HG02884 (cell line): ENCODE measurements around the gene LPCAT1.
"Not testable (repeated sequence)": the region's sequence is repeated elsewhere in the genome, so short reads cannot be mapped to it uniquely, and the experiment has no call there.

Source experiments
- ATAC-seq: cut with Tn5 transposase; IDR thresholded peaks from one replicate; pipeline ENCODE4 v1.9.1; 2021; ENCODE audit warnings: mild to moderate bottlenecking, moderate library complexity; ENCODE audit not compliant: unreplicated experiment

Gene LPCAT1

DNA sequence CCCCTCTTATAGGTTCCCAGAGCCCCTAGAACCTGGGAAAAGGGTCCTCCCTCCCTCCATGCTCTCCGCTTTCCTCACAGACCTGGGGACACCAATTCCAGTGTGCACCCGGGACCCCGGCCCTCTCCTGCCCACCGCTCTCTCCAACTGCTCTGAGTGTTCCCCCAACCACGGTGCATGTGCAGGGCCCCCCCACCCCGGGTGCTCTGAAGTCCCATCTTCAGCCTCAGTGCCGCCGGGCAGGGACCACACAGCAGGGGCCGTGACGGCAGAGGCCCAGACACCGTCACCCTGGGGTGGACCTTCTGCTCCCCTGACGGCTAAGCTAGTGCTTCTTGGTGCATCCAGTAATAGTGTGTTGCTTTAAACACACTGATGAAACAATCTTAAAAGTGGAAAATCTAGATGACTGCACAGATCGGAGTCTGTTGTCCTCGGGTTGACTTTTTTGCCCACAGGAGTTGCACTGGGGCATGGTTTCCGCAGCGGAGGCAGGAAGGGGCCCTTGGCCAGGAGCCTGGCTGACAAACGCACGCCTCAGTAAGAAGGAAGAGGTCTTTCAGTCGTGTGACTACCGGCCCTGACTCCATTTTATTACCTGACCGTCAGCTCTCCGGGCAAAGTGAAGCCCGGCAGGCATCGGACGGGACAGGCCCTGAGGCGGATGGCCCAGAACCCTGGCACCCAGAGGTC, 42.3 kb downstream of the LPCAT1 start:
- no peak for ATAC-seq

DNA sequence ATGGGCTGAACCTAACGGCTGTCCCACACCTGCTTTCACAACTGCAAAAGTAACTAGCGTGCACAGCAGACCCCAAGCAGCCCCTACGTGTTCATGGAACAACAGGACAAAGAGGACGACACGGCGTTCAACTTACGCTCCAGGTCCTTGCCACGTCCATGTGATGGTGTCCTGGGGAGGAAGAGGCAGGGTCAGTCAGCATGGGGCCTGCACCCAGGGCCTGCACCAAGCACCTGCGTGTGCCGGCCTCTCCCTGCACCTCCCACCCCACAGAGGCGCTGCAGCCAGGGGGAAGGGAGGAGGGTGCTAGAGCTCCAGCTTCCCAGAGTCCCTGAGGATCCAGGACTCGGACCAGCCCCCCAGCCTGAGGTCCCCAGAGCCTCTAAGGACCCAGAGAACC, 43.0 kb downstream of the LPCAT1 start:
- no peak for ATAC-seq

DNA sequence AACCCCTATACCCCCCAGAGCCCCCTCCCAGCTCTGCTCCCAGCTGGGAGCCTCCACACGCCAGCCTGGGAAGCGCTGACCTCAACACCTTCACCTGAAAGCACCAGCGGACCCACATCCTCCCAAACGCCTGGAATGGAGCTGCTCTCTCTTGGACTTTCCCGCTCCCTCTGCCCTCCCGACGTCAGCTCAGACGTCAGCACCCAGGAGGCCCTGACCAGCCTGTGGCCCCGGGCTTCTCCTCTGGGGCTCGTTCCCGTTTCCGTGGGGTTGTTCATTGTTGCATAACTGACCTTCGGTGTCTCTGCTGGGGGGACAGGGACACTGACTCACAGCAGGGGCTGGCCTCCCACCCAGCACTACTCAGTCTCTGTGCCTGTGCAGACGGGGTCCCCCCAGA, 43.5 kb downstream of the LPCAT1 start:
- no peak for ATAC-seq

DNA sequence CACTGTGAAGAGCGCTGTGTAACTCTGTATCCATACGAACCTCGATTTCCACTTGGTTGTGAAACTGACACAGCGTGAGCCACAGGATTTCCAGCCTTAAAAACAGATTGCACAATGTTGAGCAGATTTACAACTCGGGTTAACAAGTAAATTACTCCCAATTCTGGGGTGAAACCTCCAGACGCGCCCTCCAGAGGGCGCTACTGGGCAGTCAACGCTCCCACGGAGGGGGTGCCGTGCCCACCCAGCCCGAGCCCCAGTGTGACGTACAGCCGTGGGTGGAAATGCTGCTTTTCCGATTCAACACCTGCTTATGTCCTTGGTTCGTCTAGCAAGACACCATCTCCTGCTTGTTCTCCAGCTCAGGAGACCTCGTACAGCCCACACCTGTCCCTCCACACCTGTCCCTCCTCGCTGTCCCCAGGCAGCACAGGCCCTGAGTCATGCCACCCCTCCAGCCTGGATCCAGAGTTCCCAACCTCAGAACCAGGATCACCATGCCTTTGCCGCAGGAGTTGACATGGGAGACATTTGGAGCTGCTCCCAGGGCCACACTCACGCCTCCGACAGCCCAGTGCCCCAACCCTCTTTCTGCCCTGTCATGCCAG, 44.1 kb downstream of the LPCAT1 start:
- no peak for ATAC-seq

DNA sequence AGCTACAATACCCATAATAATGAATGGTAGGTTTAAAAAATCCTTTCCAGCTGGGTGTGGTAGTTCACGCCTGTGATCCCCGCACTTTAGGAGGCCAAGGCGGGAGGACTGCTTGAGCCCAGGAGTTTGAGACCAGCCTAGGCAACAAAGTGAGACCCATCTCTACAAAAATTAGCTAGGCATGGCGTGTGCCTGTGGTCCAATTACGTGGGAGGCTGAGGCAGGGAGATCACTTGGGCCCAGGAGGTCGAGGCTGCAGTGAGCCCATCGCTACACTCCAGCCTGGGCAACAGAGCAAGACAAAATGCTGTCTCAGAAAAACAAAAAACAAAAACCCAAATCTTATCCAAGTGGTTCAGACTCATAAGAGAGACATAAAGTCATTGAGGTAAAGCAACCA, 44.7 kb downstream of the LPCAT1 start:
- no peak for ATAC-seq

DNA sequence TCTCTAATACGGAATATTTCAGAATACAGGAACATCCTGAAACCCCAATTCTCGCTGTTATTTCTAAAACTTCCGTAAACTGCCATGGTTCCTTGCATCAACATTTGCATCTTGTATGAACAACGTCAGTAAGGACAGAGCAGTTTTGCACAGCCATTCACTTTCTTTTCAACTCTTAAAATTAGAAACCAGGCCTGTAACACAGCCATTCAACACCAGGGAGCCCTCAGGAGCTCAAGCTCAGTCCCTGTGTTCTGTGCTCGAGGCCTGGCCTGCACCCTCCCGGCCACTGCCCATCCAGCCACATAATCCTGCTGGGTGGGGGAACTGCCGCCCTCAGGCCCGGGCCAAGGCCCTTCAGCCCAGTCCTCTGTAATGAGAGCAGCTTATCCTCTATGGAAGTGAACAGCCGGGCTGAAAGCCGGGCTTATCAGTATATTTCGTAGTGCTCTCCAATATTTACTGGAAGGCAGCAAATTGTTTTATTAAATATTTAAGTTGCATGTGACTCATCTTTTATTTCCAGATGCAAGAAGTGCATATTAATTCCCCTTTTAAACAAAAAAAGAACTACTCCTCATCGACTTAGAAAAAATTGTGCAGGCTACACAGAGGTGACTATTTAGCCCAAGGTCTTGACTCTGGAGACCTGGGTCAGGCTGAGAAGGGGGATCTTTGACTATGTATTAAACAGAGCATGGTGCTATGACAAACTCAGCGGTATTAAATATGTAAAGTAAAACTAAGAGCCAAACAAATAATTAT, 45.3 kb downstream of the LPCAT1 start:
- no peak for ATAC-seq

DNA sequence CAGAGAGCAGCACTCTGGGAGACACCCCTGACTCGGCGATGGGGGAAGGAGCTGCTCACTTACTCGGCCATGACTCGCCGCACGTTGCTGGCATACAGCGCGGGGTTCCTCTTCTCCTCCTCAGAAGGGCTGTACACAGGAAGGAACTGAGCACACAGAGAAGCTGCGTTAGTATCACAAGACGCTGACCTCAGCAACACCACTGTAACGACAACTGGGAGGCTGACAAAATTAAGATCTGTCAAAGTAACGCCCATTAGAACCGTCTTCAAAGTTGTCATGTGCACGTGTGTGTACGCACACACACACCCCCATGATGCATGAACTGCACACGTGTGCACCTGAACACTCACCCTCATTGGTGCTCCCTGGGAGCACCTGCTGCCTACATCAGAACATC, 46.4 kb downstream of the LPCAT1 start:
- ATAC-seq = no peak

DNA sequence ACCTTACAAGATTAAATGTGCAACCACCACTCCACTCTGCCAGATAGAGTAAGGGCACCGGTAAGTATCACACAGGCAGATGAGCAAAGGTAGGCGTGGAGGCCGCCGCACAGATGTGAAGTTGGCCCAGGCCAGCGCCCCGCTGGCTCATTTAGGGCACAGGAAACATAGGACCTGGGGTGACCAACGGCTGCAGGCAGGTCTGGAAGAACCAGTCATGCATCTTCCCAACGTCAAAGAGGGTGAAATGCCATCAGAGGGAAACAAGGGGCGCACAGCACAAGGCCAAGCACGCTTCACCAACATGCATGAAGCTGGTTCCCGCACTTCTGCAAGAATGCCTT, 46.8 kb downstream of the LPCAT1 start:
- no peak for ATAC-seq

DNA sequence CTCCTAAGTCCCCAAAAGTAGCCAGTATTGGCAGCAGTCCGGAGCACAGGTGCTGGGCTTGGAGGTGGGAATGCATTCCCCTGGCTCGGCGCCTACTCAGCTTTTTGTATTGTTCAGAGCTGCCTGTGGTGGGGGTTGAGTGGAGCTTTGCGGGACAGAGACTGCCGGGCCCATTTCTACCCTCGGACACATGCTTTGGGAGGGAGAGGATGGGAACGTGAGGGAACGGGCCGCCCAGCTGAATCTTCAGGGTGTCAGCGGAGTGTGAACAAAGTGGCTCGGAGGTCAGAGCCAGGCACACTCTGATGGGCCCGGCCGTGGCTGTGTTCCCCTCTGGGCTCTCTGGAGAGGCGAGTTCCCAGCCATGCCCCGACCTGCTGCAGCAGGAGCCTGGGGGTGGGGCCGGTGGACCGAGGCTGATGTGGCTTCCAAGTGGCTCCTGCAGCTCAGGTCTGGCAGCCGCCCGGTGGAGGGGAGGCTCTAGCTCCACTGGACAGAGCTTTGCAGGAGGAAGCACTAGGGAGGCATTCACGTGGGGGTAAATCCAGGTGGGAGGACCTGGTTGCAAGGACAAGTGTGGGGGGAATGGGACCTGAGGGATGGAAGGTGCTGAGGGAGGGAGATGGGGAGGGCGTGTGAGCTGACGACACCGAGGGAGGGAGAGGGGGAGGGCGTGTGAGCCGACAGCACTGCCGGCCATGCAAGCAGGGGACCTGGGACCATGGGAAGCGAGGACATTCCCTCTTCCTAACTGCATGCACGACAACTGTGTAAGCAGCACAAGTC, 47.4 kb downstream of the LPCAT1 start:
- no peak for ATAC-seq

DNA sequence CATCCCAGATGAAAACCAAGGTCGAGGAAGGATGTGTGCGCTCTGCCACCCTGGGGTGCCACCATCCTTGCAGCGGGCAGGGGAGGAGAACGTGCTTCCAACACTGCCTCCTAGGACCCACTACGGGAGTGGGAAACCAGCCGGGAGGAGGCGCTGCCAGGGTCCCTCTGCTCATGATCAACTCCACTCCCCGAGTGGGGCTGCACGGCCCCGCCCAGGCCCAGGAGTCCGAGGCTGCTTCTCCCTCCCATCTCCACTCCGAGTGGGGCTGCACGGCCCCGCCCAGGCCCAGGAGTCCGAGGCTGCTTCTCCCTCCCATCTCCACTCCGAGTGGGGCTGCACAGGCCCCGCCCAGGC, 48.2 kb downstream of the LPCAT1 start:
- ATAC-seq = not testable (repeated sequence)

DNA sequence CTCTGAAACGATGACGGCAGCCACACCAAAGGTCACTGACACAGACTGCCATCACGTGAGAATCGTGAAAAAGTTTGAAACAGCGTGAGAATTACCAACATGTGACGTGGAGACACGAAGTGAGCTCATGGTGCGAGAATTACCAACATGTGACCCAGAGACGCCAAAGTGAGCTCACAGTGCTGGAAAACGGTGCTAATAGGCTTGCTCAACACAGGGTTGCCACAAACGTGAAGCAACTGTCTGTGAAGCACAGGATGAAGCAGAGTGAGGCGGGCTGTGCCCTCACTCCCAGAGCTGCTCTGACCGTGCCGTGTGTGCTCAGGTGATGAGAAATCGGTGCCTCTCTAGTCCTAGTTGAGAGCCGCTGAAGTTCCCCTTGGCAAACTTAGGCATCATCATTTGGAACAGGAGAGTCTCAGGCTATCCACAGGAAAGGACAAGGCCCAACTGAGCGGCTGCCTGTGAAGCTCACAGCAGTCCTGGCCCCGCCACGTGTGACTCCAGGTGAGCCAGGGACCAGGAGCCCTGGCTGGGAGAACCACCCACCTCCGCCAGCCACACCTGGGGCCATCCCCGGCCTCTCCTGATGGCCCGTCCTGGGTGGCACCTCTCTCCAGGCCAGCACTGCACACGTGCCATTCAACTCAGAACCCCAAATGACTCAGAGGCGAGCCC, 48.8 kb downstream of the LPCAT1 start:
- ATAC-seq = no peak

DNA sequence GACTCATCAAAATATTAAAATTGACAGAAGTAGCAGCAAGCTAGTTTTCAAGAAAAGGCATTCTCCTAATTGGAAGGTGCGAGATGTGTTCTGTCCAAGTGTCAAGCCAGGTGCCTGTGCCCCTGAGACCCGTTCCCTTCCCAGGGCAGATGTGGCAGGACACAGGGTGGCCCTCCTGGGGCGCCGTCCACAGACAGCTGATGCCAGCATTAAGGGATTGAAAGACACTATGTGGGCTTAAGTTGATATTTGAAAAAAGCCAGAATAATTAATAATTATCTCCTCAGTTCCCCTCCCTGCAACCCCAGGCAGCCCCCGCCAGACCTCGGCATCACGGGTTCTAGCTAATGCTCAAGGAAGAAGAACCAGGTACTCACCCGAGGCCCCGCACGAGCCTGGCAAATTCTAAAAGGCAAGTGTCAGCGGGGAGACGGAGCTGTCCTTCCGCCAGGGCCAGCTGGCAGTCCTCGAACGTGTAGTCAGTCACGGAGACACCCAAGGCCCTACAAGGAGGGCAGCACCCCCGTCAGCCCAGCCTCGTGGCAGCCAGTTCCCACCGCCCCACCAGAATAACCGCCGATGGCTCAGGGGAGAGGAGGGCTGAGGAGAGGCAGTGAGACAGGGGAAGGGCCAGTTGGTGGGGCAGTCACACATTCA, 49.4 kb downstream of the LPCAT1 start:
- no peak for ATAC-seq

DNA sequence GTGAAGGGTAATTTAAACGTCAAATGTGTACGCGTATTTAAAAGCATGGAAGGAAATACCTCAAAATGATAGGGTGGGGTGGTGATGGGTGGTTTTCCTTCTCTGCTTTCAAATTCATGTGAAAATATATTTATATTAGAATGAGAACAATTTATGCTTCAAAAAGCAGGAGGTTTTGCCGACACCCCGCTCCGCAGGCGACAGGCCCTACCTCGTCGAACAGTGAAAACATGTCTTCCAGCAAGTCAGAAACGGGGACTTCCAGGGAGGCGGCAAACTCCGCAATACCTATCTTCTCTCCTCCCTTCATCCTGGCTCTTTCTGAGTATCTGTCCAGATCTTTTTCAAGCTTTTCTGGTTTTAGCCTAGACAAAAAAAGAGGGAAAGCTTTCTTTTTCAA, 50.0 kb downstream of the LPCAT1 start:
- no peak for ATAC-seq

DNA sequence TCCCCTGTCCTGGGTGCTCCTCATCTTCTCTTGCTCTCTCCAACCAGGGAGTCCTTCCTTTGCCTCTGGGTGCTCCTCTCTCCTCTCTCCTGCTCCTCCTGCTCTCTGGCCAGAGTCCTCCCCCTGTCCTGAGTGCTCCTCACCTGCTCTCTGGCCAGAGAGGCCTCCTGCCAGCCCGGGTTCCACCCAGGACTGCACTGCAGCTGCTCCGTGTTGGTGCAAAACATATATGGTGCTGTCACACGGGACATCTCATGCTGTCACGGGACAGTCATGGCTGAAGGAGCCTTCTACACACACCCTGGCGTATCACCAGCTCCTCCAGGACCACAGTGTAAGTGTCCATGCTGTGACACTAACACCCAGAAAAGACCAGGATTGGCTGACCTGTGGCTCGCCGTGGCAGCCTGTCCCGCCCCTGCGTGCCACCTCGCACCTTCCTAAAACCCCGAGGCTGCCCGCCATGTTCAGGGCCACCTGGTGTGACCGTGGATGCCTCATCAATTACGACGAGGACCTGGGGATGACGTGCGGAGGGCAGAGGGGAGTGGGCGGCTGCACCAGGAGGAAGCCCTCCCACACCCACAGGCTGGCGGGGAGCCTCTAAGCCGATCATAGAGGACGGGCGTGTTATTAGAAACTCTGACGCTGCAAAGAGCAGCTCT, 50.7 kb downstream of the LPCAT1 start:
- no peak for ATAC-seq

DNA sequence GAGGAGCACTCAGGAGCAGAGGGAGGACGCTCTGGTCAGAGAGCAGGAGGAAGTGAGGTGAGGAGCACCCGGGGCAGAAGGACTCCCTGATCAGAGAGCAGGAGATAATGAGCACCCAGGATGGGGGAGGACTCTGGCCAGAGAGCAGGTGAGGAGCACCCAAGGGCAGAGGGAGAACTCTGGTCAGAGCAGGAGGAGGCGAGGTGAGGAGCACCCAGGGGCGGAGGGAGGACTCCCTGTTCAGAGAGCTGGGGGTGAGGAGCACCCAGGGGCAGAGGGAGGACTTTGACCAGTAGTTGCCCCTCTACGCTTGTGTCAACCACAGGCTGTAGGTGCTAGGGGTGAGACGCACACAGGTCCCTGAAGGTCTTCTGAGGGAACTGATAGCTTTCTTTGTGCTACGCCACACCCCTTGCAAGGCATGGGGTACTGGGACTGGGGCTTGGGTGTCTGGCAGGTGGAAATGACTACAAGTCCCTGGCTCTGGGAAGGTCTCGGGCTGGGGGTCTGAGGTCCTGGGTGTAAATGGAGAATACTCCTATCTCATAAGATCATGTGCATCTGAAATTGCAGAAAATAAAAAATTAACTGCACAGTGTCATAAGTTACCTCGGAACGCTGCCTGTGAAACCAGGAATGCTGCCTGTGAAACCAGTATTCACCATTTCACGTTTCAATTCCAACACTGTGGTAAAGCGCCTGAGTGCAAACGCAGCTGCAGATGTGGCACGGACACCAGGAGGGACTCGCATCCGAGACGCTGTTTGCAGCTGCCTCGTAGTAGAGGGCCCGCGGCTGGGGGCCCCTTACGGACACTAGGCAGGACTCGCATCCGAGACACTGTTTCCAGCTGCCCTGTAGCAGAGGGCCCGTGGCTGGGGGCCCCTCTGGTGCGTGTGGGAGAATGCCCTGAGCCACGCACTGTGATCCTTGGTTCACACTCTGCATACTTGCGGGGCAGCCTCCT, 51.5 kb downstream of the LPCAT1 start:
- ATAC-seq = no peak

DNA sequence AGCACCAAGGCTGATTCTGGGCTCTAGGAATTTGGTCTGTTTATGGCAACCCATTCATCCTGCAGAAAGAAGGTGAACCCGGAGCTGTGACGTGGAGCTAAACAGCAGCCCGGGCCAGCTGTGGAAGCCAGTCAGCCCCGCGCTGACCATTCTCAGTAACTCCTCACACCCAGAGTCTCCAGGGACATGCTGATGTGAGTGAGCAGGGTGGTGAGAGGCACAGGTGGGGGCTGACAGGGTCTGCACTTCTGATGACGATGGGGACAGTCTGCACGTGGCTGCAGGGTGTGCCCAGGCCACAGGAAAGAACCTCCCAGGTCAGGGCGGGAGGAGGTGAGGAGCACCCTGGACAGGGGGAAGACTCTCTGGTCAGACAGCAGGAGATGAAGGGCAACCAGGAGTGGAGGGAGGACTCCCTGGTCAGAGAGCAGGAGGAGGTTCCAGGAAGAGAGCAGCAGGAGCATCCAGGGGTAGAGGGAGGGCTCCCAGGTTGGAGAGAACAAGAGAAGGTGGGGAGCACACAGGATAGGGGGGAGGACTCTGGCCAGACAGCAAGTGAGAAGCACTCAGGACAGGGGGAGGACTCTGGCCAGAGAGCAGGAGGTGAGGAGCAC, 52.4 kb downstream of the LPCAT1 start:
- no peak for ATAC-seq

DNA sequence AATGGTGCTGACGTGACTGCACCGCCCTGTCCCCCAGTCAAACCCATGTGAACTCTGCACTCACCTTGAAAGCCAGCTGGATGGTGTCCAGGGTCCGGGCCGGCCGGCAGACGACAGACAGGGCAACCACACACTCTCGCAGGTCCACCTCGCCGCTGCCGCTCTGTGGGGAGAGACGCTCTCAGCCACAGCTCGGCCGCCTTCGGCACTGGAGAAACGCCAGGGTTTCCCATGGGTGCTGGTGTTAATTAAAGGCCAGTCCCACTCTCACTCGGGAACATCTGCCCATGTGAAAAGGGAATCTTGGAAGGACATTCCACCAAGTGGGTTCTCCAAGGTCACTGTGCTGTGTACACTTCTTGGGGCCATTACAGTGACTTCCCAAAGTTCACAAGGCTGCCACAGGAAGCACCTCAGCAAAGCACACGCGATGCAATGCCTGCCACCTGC, 53.0 kb downstream of the LPCAT1 start:
- ATAC-seq = no peak
